ENCODE measurements around the gene DUSP14. TPM values are rescaled to one million over a fixed set of nuclear protein-coding genes. Genes with fewer than 3 reads are reported as not detected.
A peak's percentile ranks its signal among the peaks of the same experiment; 100 is the strongest.

Gene DUSP14
- total and polyA plus RNA-seq, 9 of the 15 experiments (the other 6 are each of a cell fraction or from before 2014, with no cell fraction given) = 20.2 to 74.0 (median 31.8) TPM

GRCh38 chr17:37490022-37490587, 414 bp downstream of the DUSP14 start:
- no peaks in the 10 kb centered on the region for H3K9me3 ChIP-seq (replicated peaks; ENCODE audit: control insufficient read depth, insufficient read depth, low read depth, low read length)
- WGBS (ENCODE audit: insufficient coverage, low coverage, missing lambda C conversion rate) = 1% methylated on average over 24 of the region's 56 CpGs
- peak overlapping the region; percentile 74 for H3K4me3 ChIP-seq
- BruUV-seq (replicated peaks) = no TSS peak
- ATAC-seq = peak; percentile 72
- POLR2A ChIA-PET = interaction anchor here (0.5 to 1.0 kb wide), 5 partner anchors 10 to 301 kb away, joined by 3 to 6 read pairs (median 3); no protein-coding TSS in a partner anchor
- CTCF ChIA-PET (ENCODE audit: low intra/inter-chr PET ratio) = no interaction called here
- H3K9me1 ChIP-seq (ENCODE audit: control insufficient read depth, insufficient read depth, low read length) = no peaks in the 10 kb centered on the region
- FAIRE-seq = no peak
- DNase-seq (ENCODE audit: extremely low read depth in 1 of 4, low spot score in 3 of 4) = peak in 1 of 4 experiments; percentile 80
- peak overlapping the region; percentile 90 for H3K4me2 ChIP-seq (ENCODE audit: insufficient read depth, low read length)
- peak overlapping the region; percentile 79; the same call in 2 of the 3 replicates for H3K27ac ChIP-seq (ENCODE audit: extremely low read depth, low read depth, low read length)
- H3K9ac ChIP-seq (ENCODE audit: insufficient read depth in 1 of 2, low read depth in 2 of 2, low read length in 2 of 2) = peak overlapping the region; percentile 61 to 90
- no peaks in the 10 kb centered on the region for H3K36me3 ChIP-seq (ENCODE audit: control insufficient read depth, insufficient read depth, low read length)
- peak overlapping the region; percentile 62 for H2AFZ ChIP-seq (ENCODE audit: low read depth, low read length)
- in situ Hi-C loops (cut with MboI) (no loop called here), intact Hi-C loops (cut with micrococcal nuclease) (no loop called here)
- H3K27me3 ChIP-seq (ENCODE audit: control insufficient read depth in 2 of 2, insufficient read depth in 2 of 2, low read length in 2 of 2) = no peaks in the 10 kb centered on the region
- H4K20me1 ChIP-seq (replicated peaks; ENCODE audit: control insufficient read depth, insufficient read depth, low read length) = no peaks in the 10 kb centered on the region
- H3K4me1 ChIP-seq (replicated peaks in 1 of 2; ENCODE audit: control insufficient read depth in 2 of 2, insufficient read depth in 2 of 2, low read length in 2 of 2) = peaks cover 11 to 24% of the 10 kb centered on the region in 2 experiments; a peak in 4 of 5 replicates
- H3K79me2 ChIP-seq (ENCODE audit: control insufficient read depth, insufficient read depth, low read length) = peaks cover 51% of the 10 kb centered on the region
- TF ChIP-seq RB1 (IDR thresholded peaks at IDR 0.05; ENCODE audit: low read depth) (peak; percentile 33), SIN3A (IDR thresholded peaks at IDR 0.05; ENCODE audit: borderline replicate concordance in 2 of 2, control insufficient read depth in 1 of 2, low read depth in 2 of 2, low read length in 2 of 2) (0 out of 4 replicates have a peak, but pooled peaks of 1 of the 2 experiments have one; percentile 46), TAF1 (IDR thresholded peaks at IDR 0.05; ENCODE audit: control insufficient read depth, extremely low read depth, insufficient read depth, low read length, severe bottlenecking) (no peak), CTCFL (IDR thresholded peaks at IDR 0.05; ENCODE audit: borderline replicate concordance, insufficient read depth, low read depth, low read length, poor library complexity, severe bottlenecking) (peak; percentile 90), MTA3 (IDR thresholded peaks at IDR 0.05; ENCODE audit: borderline replicate concordance) (peak; percentile 39; the same call in 1 of the 2 replicates), CCNT2 (IDR thresholded peaks at IDR 0.05; ENCODE audit: borderline replicate concordance, extremely low read depth, insufficient read length, low read depth, low read length) (peak; percentile 42), ZBTB7A (IDR thresholded peaks at IDR 0.05; ENCODE audit: borderline replicate concordance, control insufficient read depth, low read depth, low read length) (peak; percentile 99), ZBTB1 (CRISPR knock-in tag; IDR thresholded peaks at IDR 0.05; ENCODE audit: borderline replicate concordance, low read depth) (peak; percentile 90), CREM (IDR thresholded peaks at IDR 0.05; ENCODE audit: low read depth) (peak; percentile 46; the same call in 1 of the 2 replicates), NR2F6 (CRISPR knock-in tag; IDR thresholded peaks at IDR 0.05) (no peak), CTBP1 (IDR thresholded peaks at IDR 0.05; ENCODE audit: borderline replicate concordance) (peak; percentile 58)
- TF ChIP-seq, protein P1, sequence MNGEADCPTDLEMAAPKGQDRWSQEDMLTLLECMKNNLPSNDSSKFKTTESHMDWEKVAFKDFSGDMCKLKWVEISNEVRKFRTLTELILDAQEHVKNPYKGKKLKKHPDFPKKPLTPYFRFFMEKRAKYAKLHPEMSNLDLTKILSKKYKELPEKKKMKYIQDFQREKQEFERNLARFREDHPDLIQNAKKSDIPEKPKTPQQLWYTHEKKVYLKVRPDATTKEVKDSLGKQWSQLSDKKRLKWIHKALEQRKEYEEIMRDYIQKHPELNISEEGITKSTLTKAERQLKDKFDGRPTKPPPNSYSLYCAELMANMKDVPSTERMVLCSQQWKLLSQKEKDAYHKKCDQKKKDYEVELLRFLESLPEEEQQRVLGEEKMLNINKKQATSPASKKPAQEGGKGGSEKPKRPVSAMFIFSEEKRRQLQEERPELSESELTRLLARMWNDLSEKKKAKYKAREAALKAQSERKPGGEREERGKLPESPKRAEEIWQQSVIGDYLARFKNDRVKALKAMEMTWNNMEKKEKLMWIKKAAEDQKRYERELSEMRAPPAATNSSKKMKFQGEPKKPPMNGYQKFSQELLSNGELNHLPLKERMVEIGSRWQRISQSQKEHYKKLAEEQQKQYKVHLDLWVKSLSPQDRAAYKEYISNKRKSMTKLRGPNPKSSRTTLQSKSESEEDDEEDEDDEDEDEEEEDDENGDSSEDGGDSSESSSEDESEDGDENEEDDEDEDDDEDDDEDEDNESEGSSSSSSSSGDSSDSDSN (IDR thresholded peaks at IDR 0.05; ENCODE audit: borderline replicate concordance in 1 of 2, low read depth in 2 of 2, low read length in 2 of 2) = 0 out of 4 replicates have a peak, but pooled peaks have one; percentile 64 to 75
